ENCODE data around the gene MEIOB.
"Not testable (repeated sequence)": the region's sequence is repeated elsewhere in the genome, so short reads cannot be mapped to it uniquely, and the experiment has no call there.

The MEIOB gene

GRCh38 chr16:1899641-1900451 lies 27.9 kb upstream of the MEIOB start:
- TF ChIP-seq, protein P1, sequence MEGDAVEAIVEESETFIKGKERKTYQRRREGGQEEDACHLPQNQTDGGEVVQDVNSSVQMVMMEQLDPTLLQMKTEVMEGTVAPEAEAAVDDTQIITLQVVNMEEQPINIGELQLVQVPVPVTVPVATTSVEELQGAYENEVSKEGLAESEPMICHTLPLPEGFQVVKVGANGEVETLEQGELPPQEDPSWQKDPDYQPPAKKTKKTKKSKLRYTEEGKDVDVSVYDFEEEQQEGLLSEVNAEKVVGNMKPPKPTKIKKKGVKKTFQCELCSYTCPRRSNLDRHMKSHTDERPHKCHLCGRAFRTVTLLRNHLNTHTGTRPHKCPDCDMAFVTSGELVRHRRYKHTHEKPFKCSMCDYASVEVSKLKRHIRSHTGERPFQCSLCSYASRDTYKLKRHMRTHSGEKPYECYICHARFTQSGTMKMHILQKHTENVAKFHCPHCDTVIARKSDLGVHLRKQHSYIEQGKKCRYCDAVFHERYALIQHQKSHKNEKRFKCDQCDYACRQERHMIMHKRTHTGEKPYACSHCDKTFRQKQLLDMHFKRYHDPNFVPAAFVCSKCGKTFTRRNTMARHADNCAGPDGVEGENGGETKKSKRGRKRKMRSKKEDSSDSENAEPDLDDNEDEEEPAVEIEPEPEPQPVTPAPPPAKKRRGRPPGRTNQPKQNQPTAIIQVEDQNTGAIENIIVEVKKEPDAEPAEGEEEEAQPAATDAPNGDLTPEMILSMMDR (IDR thresholded peaks at IDR 0.05; ENCODE audit: borderline replicate concordance, control extremely low read depth, extremely low read depth, insufficient read depth, missing control alignments) = no peak
- in situ Hi-C loops (cut with MboI; ENCODE audit: low sequenced_read_pairs, unreplicated experiment) = no loop called here
- DNase-seq (ENCODE audit: low spot score) = no peak

- DNase-seq (ENCODE audit: low spot score); in situ Hi-C loops (cut with MboI; ENCODE audit: low sequenced_read_pairs, unreplicated experiment): not testable (repeated sequence)
Observed at GRCh38 chr16:1897692-1898091, 25.7 kb upstream of the MEIOB start.

DNA sequence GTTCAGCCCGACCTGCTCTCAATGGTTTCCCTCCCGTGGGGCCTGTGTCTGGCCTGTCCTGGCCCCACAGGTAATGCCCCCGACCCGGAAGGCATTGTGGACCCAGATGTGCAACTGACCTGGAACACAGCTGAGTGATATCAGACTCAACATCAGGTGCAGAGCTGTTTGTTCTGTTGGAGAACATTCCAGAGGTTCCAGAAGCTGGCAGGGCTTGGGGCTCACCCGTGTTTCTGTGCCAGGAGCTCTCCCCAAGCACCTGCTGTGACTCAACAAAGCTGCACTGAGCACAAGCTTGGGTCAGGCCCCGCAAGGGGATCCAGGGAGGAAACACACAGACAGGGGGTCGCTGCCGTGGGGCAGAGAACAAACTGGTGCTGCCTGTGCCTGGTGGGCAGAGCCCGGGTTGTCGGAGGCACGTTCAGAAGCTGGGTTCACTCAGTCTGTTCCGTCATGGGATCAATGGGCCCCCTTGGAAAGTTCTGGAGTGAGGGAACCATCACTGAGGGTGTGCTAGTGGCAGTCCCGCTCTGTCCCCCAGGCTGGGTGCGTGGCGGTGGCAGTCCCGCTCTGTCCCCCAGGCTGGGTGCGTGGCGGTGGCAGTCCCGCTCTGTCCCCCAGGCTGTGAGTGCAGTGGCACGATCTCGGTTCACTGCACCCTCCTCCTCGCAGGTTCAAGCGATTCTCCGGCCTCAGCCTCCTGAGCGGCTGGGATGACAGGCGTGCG lies 24.1 kb upstream of the MEIOB start:
- no peak for DNase-seq (ENCODE audit: low spot score)
- TF ChIP-seq, protein P1 (IDR thresholded peaks at IDR 0.05; ENCODE audit: borderline replicate concordance, control extremely low read depth, extremely low read depth, insufficient read depth, missing control alignments) = no peak
- in situ Hi-C loops (cut with MboI; ENCODE audit: low sequenced_read_pairs, unreplicated experiment) = no loop called here

DNA sequence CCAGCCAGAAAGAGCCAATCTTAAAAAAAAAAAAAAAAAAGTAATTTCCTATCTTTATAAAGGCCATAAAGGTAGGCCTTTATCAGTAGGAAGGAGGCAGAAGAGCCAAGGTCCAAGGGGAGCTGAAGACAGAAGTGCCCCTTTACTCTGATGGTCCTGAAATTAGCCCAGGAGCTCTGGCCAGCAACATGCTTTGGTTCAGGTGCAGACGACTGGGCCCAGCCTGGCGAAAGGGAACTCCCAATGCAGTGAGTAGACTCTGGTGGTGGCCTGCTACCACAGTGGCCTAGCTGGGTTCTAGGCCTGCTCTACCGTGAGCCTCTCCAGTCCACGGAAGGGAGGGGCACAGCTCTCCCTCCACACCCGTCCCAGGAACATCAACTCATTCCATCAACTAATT lies 23.1 kb upstream of the MEIOB start:
- TF ChIP-seq, protein P1 (IDR thresholded peaks at IDR 0.05; ENCODE audit: borderline replicate concordance, control extremely low read depth, extremely low read depth, insufficient read depth, missing control alignments) = no peak
- no peak for DNase-seq (ENCODE audit: low spot score)
- in situ Hi-C loops (cut with MboI; ENCODE audit: low sequenced_read_pairs, unreplicated experiment) = no loop called here

DNA sequence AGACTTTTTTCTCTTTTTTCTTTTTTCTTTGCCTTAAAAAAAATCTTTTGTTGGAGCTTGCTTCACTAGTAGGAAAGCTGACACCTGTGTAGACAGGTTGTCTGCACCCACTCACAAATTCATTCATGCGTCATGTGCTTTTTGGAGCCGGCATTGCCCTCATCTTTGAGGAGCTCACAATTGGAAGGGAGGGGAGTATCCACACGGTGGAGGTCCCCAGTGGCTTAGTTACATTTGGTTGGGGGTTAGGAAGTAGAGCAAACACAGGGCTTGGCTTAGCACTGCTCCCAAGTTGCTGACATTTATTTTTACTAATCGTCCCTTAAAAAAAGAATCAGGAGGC lies 18.7 kb upstream of the MEIOB start:
- in situ Hi-C loops (cut with MboI; ENCODE audit: low sequenced_read_pairs, unreplicated experiment) = no loop called here
- TF ChIP-seq, protein P1 (IDR thresholded peaks at IDR 0.05; ENCODE audit: borderline replicate concordance, control extremely low read depth, extremely low read depth, insufficient read depth, missing control alignments) = no peak
- DNase-seq (ENCODE audit: low spot score) = no peak

GRCh38 chr16:1890024-1890707 lies 18.2 kb upstream of the MEIOB start:
- TF ChIP-seq, protein P1 (IDR thresholded peaks at IDR 0.05; ENCODE audit: borderline replicate concordance, control extremely low read depth, extremely low read depth, insufficient read depth, missing control alignments) = no peak
- in situ Hi-C loops (cut with MboI; ENCODE audit: low sequenced_read_pairs, unreplicated experiment) = no loop called here
- DNase-seq (ENCODE audit: low spot score) = no peak

Data from GM13976 (cell line).